ENCODE measurements around the gene SMIM11.
A peak's percentile ranks its signal among the peaks of the same experiment; 100 is the strongest.
"Not testable (repeated sequence)": the region's sequence is repeated elsewhere in the genome, so short reads cannot be mapped to it uniquely, and the experiment has no call there.

The SMIM11 gene

DNA sequence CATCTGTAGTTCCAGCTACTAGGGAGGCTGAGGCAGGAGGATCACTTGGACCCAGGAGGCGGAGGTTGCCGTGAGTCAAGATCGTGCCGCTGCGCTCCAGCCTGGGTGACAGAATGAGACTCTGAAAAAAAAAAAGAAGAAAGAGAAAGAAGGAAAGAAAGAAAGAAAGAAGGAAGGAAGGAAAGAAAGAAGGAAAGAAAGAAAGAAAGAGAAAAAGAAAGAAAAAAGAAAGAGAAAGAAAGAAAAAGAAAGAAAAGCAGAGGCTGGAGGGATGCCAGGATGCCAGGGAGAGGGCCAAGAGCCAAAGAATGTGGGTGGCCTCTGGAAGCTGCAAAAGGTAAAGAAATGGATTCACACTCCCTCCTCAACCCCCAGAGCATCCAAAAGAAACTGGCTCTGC is 19.7 kb upstream of the SMIM11 start:
- no peak for DNase-seq (ENCODE audit: low spot score)

DNA sequence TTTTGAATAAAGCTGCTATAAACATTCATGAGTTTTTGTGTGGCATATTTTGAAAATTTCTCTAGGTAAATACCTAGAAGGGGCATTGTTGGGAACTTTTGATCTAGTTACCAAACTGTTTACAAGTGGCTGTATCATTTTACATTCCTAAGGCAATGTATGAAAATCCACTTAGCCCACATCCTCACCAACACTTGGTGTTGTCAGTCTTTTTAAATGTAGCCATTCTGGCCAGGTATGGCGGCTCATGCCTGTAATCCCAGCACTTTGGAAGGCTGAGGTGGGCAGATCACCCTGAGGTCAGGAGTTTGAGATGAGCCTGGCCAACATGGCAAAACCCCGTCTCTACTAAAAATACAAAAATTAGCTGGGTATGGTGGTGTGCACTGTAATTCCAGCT is 17.4 kb upstream of the SMIM11 start:
- DNase-seq (ENCODE audit: low spot score): no peak

DNA sequence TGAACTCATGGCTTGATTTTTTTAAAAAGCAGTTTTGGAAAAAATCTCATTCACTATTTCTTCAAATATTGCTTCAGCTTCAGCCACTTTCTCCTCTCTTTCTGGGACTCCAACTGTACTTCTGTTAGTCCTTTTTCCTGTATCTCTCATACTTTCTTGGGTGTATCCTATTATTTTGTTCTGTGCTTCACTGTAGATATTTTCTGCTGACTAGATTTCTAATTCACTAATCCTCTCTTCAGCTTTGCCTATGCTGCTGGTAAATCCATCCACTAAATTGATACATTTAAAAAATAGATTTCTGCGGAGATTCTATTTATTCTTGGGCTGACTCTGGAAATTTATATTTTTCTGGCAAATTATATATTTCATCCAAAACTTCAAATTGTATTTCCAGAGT is 16.4 kb upstream of the SMIM11 start:
- no peak for DNase-seq (ENCODE audit: low spot score)

DNA sequence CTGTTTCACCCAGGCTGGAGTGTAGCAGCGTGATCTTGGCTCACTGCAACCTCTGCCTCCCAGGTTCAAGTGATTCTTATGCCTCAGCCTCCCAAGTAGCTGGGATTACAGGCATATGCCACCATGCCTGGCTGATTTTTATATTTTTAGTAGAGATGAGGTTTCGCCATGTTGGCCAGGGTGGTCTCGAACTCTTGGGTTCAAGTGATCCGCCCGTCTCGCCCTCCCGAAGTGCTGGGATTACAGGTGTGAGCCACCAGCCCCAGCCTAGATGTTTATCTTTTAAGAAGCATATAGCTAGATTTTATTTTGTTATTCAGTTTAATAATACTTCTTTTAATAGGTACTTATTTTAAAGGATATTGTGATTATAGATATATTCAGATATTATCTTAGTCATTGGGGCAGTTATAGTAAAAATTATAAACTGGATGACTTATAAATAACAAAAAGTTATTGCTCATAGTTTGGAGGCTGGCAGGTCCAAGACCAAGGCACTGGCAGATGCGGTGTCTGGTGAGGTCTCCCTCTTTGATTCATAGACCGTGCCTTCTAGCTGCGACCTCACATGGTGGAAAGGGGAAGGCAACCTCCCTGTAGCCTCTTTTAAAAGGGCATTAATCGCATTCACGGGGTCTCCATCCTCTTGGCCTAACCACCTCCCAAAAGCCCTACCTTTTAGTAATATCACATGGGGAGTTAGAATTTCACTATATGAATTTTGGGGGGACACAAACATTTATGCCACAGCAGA is 14.6 kb upstream of the SMIM11 start:
- DNase-seq (ENCODE audit: low spot score): no peak

DNA sequence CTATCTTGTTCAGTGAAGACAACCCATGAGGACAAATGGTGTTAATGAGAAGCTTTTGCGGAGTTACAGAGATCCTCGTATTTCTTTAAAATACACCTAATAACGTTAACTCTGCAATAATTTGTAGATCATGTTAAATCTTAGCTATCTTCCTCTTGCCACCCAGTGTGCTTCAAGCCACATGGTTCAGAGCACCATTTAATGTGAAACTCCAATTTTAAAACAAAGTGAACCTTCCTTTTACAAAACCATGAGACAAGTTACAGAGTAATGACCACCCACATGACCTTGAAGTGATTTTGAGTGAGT is 13.2 kb upstream of the SMIM11 start:
- DNase-seq (ENCODE audit: low spot score): no peak

DNA sequence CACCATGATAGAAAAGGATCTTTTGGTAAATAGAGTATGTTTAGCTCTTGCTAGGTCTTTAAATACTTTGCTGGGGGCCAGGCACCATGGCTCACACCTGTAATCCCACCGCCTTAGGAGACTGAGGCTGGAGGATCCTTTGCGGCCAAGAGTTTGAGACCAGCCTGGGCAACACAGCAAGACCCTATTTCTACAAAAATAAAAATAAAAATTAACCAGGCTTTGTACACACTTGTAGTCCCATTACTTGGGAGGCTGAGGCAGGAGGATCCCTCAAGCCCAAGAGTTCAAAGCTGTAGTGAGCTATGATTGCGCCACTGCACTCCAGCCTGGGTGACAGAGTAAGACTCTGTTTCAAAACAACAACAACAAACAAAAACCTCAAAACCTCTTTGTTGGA is 12.6 kb upstream of the SMIM11 start:
- DNase-seq (ENCODE audit: low spot score): no peak

DNA sequence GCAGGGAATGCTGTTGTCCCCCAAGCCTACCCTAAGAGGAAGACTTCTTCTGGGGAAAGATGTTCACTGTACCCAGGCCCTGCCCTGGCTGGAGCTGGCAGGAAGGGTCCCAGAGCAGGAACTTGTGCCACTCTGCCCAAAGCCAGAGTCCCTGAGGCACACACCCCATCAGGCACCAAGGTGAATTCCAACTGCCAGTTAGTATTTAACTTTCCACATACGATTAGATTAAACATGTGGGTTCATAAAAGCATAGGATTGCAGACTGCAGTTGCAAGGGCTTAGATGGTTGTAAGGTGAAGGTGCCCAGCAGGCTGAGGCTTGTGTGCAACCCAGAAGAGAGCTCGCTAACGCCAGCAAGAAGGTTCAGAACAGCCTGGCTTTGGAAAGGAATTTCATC is 11.6 kb upstream of the SMIM11 start, which contains the start of gene KCNE2:
TSS of gene KCNE2 (plus strand) at position 274 of the 400 bp plus-strand sequence. CDS start 6,473 bp downstream, outside the sequence.
- no peak for DNase-seq (ENCODE audit: low spot score)

DNA sequence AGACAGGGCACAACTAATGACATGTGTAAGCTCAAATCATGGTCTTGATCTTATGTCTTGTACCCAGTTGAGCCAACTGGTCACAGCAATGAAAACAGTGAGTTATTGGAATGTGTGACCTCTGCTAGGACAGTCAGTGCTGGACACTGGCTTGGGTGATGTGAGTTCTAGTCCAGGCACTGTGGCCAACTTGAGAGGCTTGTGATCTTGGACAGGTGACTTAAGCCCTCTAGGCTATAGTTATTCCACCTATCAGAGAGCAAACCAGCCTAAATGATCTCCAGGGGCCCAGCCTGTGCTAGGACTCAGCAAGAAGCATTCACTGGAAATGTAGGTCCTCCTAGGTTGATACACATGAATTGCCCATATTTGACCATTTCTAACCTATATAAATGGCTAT is 10.4 kb upstream of the SMIM11 start:
- no peak for DNase-seq (ENCODE audit: low spot score)

DNA sequence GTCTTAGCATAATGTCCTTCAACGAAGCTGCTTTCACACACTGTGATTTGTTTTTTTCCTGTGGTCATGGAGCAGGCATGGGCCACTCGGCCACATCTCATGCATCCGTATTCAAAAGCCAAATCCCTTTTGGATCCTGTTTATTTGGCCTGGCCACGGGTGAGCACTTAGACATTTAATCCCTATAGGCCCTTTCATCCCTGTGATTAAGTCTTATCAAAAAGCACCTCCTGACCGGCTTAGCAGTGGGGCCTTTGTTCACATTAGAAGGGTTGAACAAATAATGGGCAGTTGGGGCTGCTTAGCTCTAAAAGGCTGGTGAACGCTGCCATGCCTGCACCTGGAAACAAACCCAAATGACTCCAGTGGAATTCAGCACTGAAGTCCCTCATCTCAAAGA is 9.5 kb upstream of the SMIM11 start:
- DNase-seq (ENCODE audit: low spot score): no peak

DNA sequence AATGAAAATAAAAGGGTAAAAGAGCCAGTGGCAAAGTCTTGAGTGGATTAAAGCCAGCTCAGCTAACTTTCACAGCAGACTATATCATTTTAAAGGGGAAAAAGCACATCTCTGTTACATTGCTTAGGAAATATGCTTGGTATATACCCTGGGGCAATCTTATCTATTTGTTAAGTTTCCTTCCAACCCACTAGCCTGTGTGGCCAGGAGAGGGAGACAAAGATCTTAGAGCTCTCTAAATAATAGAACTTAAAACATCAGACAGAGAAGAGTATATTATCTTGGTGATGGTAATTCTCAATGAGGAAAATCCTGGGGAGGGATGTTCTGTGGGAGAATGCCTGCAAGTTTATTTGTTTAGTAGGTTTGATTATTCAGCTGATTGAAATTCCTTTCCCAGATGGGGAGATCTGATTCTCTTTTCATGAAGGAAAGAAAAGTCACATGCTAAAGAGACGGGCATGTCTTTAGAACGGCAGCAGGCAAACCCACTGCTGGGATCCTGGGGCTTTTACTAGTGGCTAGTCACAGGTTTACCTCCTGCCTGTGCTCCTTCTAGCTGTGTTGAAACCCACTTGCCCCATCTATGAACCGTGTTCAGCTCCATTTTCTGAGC is 7.9 kb upstream of the SMIM11 start:
- DNase-seq (ENCODE audit: low spot score): peak; percentile 30

DNA sequence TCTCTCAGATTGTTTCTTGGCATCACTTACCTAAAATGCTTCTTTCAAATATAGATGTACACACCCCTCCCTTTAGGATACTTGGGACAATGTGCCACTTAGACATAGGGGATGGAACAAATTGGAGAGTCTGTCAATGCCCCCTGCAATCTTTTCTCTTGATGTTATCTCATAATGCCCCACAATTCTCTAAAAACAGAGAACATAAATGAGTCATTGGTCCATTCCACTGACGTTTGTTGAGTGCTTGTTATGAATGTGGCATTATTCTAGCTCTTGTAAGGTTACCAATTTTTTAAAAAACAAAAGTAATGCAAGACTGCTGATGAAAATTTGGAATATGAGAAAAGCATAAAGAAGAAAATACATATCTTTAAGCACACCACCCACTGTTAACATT is 5.6 kb upstream of the SMIM11 start:
- DNase-seq (ENCODE audit: low spot score): no peak

DNA sequence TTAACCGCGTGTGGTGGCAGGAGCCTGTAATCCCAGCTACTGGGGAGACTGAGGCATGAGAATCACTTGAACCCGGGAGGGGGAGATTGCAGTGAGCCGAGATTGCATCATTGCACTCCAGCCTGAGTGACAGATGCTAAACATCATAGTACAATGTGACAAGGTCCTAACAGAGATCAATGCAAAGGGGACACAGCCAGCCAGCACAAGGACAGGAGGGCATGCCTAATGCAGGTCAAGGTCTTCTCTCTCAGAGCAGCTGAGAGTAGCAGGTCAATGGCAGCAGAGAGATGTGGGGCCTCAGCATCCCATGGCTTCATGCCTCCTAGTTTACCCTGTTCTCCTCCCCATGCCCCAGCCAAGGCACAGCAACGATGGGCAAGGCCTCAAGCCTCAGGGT is 3.0 kb upstream of the SMIM11 start:
- DNase-seq (ENCODE audit: low spot score): no peak

DNA sequence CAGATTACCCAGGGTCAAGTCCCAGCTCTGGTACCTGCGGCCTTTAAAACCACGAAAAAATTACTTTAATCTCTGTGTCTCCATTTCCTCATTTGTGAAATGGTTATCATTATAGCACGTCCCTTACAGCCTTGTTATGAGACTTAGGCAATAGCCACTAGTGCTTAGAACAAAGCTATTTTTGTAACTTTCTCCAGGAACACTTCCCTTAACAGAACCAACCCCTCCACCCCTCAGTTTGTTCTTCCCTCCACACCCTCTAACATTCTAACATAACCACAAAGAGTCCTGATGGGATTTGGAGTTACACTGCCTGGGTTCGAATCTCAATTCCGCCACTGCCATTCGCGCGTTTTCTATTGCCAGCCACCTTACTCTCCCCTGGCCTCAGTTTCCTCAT is 845 bp upstream of the SMIM11 start:
- not testable (repeated sequence) for DNase-seq (ENCODE audit: low spot score)

DNA sequence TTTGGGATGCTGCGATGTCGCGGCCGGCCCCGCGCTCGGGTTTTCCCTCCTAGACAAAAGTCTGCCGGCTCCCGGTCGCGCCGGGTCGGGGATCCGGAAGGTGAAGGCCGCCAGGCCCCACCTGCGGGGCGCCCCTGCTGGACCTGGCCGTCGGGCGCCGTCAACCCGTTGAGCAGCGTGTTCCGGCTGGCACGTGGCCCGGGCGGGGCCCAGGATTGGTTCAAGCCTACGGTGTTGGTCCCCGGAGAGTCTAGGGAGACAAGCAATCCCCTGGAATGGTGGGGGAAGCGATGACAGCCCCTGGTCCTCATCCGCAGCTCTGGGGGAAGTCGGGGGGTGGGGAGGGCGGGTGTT is 289 bp downstream of the SMIM11 start:
- not testable (repeated sequence) for DNase-seq (ENCODE audit: low spot score)

DNA sequence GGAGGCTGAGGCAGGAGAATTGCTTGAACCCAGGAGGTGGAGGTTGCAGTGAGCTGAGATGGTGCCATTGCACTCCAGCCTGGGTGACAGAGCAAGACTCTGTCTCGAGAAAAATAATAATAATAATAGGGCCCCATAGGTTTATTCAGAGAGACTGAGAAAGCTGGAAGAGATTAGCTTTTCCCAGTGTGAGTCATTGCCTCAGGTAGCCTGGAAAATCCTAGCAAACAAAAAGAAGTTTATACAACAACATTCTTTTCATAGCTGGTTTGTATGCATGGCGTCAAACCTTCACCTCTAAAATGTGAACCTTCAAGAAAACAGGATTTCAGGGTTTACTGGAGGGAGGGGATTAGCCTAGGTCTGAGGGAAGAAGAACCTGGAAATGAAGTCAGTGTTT is 7.8 kb downstream of the SMIM11 start:
- DNase-seq (ENCODE audit: low spot score): not testable (repeated sequence)

DNA sequence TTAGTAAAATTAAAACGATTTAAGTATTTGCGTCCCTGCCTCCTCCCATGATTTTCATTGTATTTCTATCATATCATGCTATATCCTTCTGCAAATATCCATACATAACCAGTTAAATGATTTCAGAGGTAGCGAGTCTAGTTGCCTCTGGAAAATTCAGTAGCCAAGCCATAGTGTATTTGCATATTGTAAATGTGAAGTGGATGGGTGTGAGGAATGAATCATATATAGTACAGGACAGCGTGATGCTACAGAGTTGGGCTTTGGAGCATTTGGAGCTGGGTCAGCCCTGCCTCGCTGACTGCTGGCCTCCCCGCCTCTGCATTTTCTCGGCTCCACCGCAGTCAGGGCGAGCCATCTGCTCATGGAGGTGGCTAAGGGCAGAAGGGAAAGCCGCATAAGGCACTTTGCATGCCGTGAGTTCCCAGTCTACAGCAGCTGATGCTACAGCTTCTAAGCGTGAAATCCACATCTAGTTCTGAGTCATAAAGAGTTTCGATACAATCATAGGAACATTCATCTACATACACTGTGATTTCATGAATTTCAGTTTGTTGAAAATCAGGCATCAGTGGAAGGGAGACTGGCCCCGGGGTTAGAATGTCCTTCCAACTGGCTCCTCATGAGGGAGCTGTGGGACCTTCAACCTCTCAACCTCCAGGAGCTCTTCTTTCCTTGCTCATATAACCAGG is 8.6 kb downstream of the SMIM11 start:
- not testable (repeated sequence) for DNase-seq (ENCODE audit: low spot score)

DNA sequence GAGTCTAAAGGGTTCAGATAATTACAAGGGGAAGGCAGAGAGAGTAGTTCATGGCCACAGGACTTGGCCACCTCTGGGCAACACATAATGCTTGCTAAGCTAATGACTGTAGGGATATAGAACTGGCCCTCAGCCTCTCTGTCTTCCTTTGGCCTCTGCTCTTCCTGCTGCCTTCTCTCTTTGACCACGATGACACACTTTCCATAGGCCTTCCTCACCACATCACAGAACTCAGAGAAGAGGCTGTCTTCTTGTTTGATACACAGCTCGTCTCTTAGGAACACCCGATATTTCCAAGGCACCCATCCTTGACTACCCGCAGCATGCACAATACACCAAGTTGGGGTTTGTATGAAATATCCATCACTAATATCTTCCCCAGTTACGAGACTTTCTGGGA is 25.2 kb downstream of the SMIM11 start:
- DNase-seq (ENCODE audit: low spot score): not testable (repeated sequence)

DNA sequence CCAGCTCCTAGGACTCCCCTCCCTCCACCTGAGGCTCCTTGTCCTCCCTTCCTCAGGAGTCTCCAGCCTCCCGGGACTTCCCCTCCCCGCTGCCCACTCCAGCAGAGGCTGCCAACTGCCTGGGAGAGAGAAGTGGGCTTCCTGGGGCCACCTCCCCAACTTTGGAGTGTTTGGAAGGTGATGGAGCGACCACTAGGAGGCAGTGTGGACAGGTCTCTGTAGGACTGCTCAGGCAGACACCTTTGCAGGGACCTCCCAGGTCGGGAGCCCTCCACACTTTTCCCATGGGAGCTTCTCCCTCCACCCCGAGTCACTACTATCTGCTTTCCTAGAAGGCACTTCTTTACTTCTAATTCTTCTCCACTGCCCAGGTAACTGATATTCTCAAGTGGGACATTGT is 29.4 kb downstream of the SMIM11 start:
- not testable (repeated sequence) for DNase-seq (ENCODE audit: low spot score)

DNA sequence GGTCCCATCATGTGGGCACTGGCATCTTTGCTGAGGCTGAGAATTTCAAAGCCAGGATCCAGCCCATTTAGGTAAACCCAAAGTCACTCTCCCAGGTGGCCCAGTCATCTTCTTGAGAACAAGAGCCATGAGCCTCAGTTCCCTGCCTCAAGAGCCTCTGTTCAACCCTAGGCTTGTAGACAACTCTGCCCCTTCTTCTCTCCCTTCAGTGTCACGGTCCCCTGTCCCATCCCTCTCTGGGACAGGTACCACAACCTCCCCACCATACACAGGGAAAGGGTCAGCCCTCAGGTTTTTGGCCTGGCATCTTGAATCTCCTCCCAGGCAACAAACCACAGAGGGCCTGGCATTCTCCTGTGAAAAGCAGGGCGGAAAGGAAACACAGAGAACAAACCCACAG is 30.4 kb downstream of the SMIM11 start:
- not testable (repeated sequence) for DNase-seq (ENCODE audit: low spot score)

DNA sequence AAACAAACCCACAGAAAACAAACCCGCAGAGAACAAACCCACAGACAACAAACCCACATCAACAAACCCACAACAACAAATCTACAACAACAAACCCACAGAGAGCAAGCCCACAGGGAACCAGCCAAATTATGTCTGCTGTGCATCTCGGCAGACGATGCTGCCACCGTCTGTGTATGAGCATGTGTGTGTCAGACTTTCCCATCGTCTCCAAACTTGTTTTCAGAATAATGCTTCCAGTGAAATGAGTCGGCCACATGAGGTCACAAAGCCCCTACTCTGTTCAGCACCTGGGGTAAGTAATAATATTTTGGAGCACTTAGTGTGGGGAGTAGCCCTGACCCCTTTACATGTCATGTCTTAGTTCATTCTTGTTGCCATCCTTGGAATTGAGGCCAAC is 30.8 kb downstream of the SMIM11 start:
- DNase-seq (ENCODE audit: low spot score): not testable (repeated sequence)

DNA sequence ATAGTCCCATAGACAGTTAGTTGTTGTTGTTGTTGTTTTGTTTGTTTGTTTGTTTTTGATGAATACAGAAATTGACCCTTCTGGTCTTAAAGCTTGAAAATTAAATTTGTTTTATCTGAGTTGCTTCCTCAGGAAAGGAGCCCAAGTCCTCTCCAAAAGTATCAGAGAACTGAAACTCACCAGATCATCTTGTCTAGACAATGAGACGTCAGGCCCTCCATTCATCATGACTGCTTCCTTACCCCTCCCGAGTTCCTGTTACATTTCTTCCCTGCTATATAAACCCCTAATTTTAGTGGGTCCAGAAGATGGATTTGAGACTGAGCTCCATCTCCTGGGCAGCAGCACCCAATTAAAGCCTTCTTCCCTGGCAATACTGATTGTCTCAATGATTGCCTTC is 31.4 kb downstream of the SMIM11 start:
- DNase-seq (ENCODE audit: low spot score): not testable (repeated sequence)

DNA sequence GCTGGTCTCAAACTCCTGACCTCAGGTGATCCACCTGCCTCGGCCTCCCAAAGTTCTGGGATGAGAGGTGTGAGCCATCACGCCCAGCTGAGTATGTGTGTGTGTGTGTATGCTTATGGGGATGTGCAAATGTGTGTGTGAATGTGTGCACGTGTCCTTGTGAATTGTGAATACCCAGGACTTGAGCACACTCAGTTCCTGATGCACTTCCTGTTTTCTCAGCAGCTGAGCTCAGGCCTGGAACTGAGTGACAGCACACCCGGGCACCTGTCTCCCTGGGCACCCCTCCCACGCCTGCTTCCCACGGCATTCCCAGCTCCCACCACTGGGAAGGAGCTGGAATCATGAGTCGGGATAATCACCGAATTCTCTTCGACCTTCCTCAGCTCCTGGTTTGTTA is 32.0 kb downstream of the SMIM11 start:
- DNase-seq (ENCODE audit: low spot score): not testable (repeated sequence)

DNA sequence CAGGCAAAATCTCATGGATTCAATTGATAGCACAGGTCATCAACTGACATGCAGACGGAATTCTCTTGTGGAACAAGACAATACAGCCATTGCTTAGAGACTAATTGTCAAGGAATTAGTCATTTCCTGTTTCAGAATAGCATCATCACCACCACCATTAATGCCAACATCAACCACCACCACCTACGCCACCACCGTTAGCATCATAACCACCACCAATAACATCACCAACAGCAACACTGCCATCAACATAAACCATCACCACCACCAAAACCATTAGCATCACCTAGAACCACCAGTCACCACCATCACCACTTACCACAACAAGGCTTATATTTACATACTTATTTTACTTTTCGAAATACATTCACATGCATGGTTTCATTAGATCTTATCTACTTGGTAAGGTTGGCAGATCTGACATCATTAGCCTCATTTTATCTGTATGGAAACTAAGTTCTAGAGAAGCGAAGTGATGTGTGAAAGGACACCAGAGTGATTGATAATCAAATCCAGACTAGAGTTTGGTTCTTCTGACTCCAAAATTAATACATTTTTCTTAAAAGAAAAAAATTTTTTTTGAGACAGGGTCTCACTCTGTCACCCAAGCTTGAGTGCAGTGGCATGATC is 42.3 kb downstream of the SMIM11 start:
- not testable (repeated sequence) for DNase-seq (ENCODE audit: low spot score)
